Measurements from ENCODE around the gene HMOX1.
A peak's percentile ranks its signal among the peaks of the same experiment; 100 is the strongest.
"Not testable (repeated sequence)": the region's sequence is repeated elsewhere in the genome, so short reads cannot be mapped to it uniquely, and the experiment has no call there.

HMOX1 gene

GRCh38 chr22:35437049-35437448 lies 56.2 kb downstream of the HMOX1 start:
- peak; percentile 4 for DNase-seq

- DNase-seq, result not testable (repeated sequence)
These were observed 57.9 kb downstream of the HMOX1 start for GRCh38 chr22:35438673-35439364.

- no peak for DNase-seq
These were observed 58.4 kb downstream of the HMOX1 start for GRCh38 chr22:35439365-35439717.

GRCh38 chr22:35440129-35440528 lies 59.2 kb downstream of the HMOX1 start:
- no peak for DNase-seq

- DNase-seq, result no peak
These were observed 60.7 kb downstream of the HMOX1 start for GRCh38 chr22:35441489-35442100.

GRCh38 chr22:35442471-35442870 lies 61.6 kb downstream of the HMOX1 start:
- DNase-seq, result no peak

- no peak for DNase-seq
These were observed 62.4 kb downstream of the HMOX1 start for GRCh38 chr22:35443338-35443737.

Data from DMS 273 treated with DMSO at 0.1 percent for 48 hours (cell line).